Measurements from ENCODE around the gene GH1. TPM values are rescaled to one million over a fixed set of nuclear protein-coding genes. Genes with fewer than 3 reads are reported as not detected.
"Not testable (repeated sequence)": the region's sequence is repeated elsewhere in the genome, so short reads cannot be mapped to it uniquely, and the experiment has no call there.

The GH1 gene
- total RNA-seq, 2 experiments from 2014 or later: 0.43 TPM; not detected in 1

- POLR2A ChIA-PET: interaction anchor here (0.6 to 2.6 kb wide), 3 partner anchors 15 to 927 kb away, joined by 3 to 11 read pairs (median 3); partner anchors contain the start of gene ICAM2
- peak within 1 kb of the TSS; percentile 95 for H3K4me3 Mint-ChIP-seq
- peaks cover 17% of the 10 kb centered on the region for H3K4me1 Mint-ChIP-seq (ENCODE audit: low read depth)
- peaks cover 2% of the 10 kb centered on the region for H3K36me3 Mint-ChIP-seq
- H3K9me3 Mint-ChIP-seq: no peaks in the 10 kb centered on the region
- peak; percentile 74 for DNase-seq
- peak within 1 kb of the TSS; percentile 91 for H3K27ac Mint-ChIP-seq
- intact Hi-C loops (cut with micrococcal nuclease): loop anchor here (1.0 to 5.0 kb wide), 3 partner anchors 14 to 95 kb away; no protein-coding TSS in a partner anchor
- no peaks in the 10 kb centered on the region for H3K27me3 Mint-ChIP-seq
- CTCF ChIA-PET: interaction anchor here (0.6 to 3.1 kb wide), 12 partner anchors 8 to 488 kb away, joined by 3 to 26 read pairs (median 9); partner anchors contain the start of genes CSHL1 and GH2
Measured at GRCh38 chr17:63931981-63932561, 13.4 kb upstream of the GH1 start, which contains the start of gene CD79B. Gene CD79B (minus strand): TSS chr17:63932331. CDS start chr17:63932261, 70 bp downstream.

- ChIA-PET POLR2A (interaction anchor here (0.7 to 2.6 kb wide), 4 partner anchors 16 to 90 kb away, joined by 3 to 11 read pairs (median 3); partner anchors contain the start of genes ICAM2 and PRR29), CTCF (interaction anchor here (0.6 to 3.1 kb wide), 9 partner anchors 9 to 1804 kb away, joined by 4 to 26 read pairs (median 9); partner anchors contain the start of gene CSHL1)
- peak; percentile 77 for DNase-seq
- Mint-ChIP-seq H3K27me3 (no peaks in the 10 kb centered on the region), H3K36me3 (peaks cover 2% of the 10 kb centered on the region), H3K4me3 (peak overlapping the region; percentile 95), H3K9me3 (no peaks in the 10 kb centered on the region), H3K27ac (peak overlapping the region; percentile 91), H3K4me1 (ENCODE audit: low read depth) (peaks cover 17% of the 10 kb centered on the region)
- intact Hi-C loops (cut with micrococcal nuclease): loop anchor here (5.0 kb wide), 2 partner anchors 56 to 96 kb away; no protein-coding TSS in a partner anchor
Measured at GRCh38 chr17:63930951-63931575, 12.4 kb upstream of the GH1 start.

- Mint-ChIP-seq H3K27ac (no peak overlapping the region), H3K9me3 (no peaks in the 10 kb centered on the region), H3K4me1 (ENCODE audit: low read depth) (peaks cover 17% of the 10 kb centered on the region), H3K36me3 (peaks cover 2% of the 10 kb centered on the region), H3K27me3 (no peaks in the 10 kb centered on the region), H3K4me3 (no peak overlapping the region)
- no peak for DNase-seq
- intact Hi-C loops (cut with micrococcal nuclease): loop anchor here (5.0 kb wide), 2 partner anchors 57 to 97 kb away; no protein-coding TSS in a partner anchor
- ChIA-PET CTCF (interaction anchor here (0.6 to 3.1 kb wide), 6 partner anchors 10 to 404 kb away, joined by 3 to 18 read pairs (median 5); no protein-coding TSS in a partner anchor), POLR2A (interaction anchor here (0.7 to 2.6 kb wide), 2 partner anchors 17 to 68 kb away, joined by 3 to 11 read pairs; partner anchors contain the start of gene PRR29)
Measured at GRCh38 chr17:63929860-63930766, 11.5 kb upstream of the GH1 start.

DNA sequence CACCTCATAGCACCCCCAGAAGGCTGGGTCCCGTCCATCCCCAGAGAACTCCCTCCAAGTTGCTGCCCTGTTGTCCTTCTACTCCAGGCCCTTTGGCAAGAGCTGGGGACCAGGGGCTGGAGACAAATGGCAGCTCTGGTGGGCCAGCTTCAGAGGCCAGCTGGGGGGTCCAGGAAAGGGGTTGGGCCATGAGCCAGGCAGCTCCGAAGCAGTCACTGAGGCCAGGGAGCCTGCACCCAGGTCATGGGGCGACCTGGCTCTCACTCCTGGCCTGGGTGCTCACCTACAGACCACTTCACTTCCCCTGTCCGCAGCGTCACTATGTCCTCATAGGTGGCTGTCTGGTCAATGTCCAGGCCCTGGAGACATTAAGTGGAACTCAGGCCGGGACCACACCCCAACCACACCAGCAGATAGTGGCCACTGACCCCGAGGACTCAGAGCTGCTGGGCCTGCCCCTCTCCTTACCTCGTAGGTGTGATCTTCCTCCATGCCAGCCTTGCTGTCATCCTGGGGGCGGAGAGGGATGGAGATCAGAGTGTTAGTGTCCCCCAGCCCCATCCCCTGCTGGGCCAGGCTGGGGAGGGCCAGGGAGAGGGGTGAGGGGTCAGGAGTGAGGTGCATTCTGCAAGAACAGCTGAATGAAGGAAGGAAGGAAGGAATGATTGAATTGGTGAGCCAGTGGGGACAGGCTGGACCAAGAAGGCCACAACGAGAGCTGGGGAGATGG, 10.5 kb upstream of the GH1 start:
- intact Hi-C loops (cut with micrococcal nuclease): no loop called here
- no peak overlapping the region for H3K27ac Mint-ChIP-seq
- no peak for DNase-seq
- no peaks in the 10 kb centered on the region for H3K9me3 Mint-ChIP-seq
- ChIA-PET POLR2A (no interaction called here), CTCF (interaction anchor here (0.9 to 2.0 kb wide), 7 partner anchors 9 to 205 kb away, joined by 3 to 8 read pairs (median 5); no protein-coding TSS in a partner anchor)
- H3K4me3 Mint-ChIP-seq: no peak overlapping the region
- H3K27me3 Mint-ChIP-seq: no peaks in the 10 kb centered on the region
- H3K4me1 Mint-ChIP-seq (ENCODE audit: low read depth): peaks cover 17% of the 10 kb centered on the region
- peaks cover 2% of the 10 kb centered on the region for H3K36me3 Mint-ChIP-seq

GRCh38 chr17:63928172-63928666, 9.6 kb upstream of the GH1 start:
- no peak for DNase-seq
- H3K9me3 Mint-ChIP-seq: no peaks in the 10 kb centered on the region
- intact Hi-C loops (cut with micrococcal nuclease): no loop called here
- ChIA-PET POLR2A (interaction anchor here (0.6 kb wide), 1 partner anchor 9 kb away, joined by 3 read pairs; no protein-coding TSS in a partner anchor), CTCF (interaction anchor here (0.9 to 2.0 kb wide), 5 partner anchors 18 to 205 kb away, joined by 3 to 6 read pairs (median 5); no protein-coding TSS in a partner anchor)
- no peaks in the 10 kb centered on the region for H3K27me3 Mint-ChIP-seq
- peaks cover 17% of the 10 kb centered on the region for H3K4me1 Mint-ChIP-seq (ENCODE audit: low read depth)
- peaks cover 2% of the 10 kb centered on the region for H3K36me3 Mint-ChIP-seq
- no peak overlapping the region for H3K27ac Mint-ChIP-seq
- no peak overlapping the region for H3K4me3 Mint-ChIP-seq

GRCh38 chr17:63927464-63928171, 9.0 kb upstream of the GH1 start:
- ChIA-PET POLR2A (interaction anchor here (0.6 kb wide), 1 partner anchor 9 kb away, joined by 3 read pairs; no protein-coding TSS in a partner anchor), CTCF (interaction anchor here (0.9 to 2.0 kb wide), 5 partner anchors 19 to 206 kb away, joined by 3 to 6 read pairs (median 5); no protein-coding TSS in a partner anchor)
- H3K9me3 Mint-ChIP-seq: no peaks in the 10 kb centered on the region
- H3K4me1 Mint-ChIP-seq (ENCODE audit: low read depth): peaks cover 16% of the 10 kb centered on the region
- H3K36me3 Mint-ChIP-seq: peaks cover 2% of the 10 kb centered on the region
- DNase-seq: no peak
- H3K27me3 Mint-ChIP-seq: no peaks in the 10 kb centered on the region
- no peak overlapping the region for H3K4me3 Mint-ChIP-seq
- H3K27ac Mint-ChIP-seq: no peak overlapping the region
- intact Hi-C loops (cut with micrococcal nuclease): no loop called here

DNA sequence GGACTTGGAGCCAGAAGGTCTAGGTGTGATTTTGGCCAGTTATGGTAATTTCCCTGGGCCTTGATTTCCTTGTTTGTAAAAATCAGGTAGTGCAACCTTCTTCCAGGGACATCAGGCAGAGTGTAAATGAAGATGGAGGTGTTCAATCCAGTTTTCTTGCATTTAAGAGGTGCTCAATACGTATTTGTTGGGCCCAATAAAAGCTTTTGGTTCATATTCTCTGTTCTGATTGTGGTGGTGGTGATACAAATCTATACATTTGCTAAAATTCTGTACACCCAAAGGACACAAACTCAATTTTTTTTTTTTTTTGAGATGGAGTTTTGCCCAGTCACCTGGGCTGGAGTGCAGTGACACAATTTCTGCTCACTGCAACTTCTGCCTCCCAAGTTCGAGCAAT, 7.5 kb upstream of the GH1 start:
- peaks cover 6% of the 10 kb centered on the region for H3K4me1 Mint-ChIP-seq (ENCODE audit: low read depth)
- no peak overlapping the region for H3K27ac Mint-ChIP-seq
- H3K9me3 Mint-ChIP-seq: no peaks in the 10 kb centered on the region
- H3K36me3 Mint-ChIP-seq: no peaks in the 10 kb centered on the region
- ChIA-PET POLR2A (no interaction called here), CTCF (no interaction called here)
- no peaks in the 10 kb centered on the region for H3K27me3 Mint-ChIP-seq
- no peak overlapping the region for H3K4me3 Mint-ChIP-seq
- intact Hi-C loops (cut with micrococcal nuclease): no loop called here
- DNase-seq: no peak

DNA sequence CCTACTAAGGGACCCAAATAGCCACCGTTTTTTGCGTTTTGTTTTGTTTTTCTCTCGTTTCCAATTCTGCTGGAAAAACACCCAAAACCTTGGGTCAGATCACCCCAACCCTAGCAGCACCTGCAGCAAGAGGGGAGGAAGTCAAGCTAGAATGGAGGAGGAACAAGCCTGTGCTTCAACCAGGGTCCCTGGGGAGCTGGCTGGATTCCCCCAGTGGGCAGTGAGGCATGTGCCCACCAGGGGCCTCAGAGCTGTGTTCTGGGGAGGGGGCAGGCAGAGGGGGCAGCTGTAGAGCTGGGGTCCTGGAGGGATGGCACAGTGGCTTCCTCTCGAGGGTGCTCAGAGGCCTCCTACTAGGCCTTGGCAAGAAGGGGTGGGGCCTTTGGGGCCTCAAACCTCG, 7.0 kb upstream of the GH1 start:
- H3K4me3 Mint-ChIP-seq: no peak overlapping the region
- POLR2A ChIA-PET: no interaction called here

DNA sequence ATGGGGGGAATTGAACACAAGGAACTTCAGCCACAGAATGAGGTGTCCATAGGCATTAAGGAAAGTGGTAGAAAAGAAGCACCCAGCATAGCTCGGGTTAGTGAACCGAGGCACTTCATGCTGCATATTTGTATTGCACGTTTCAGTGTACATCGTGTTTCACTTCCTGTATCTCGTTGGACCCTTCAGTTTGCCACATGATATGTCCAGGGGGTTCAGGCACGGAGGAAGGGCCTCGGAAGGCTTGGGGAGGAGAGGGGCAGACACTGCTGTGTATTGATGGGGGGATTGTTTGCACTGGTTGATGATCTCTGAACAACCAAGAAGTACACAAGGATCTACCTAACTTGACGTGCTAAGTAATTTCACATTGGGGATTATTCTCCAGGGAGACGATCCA, 3.8 kb upstream of the GH1 start:
- H3K36me3 Mint-ChIP-seq; H3K27me3 Mint-ChIP-seq; DNase-seq; H3K27ac Mint-ChIP-seq; H3K9me3 Mint-ChIP-seq; H3K4me3 Mint-ChIP-seq; H3K4me1 Mint-ChIP-seq (ENCODE audit: low read depth); POLR2A ChIA-PET; intact Hi-C loops (cut with micrococcal nuclease): not testable (repeated sequence)
- CTCF ChIA-PET: interaction anchor here (0.7 to 2.3 kb wide), 5 partner anchors 11 to 140 kb away, joined by 3 to 10 read pairs (median 4); no protein-coding TSS in a partner anchor

More for the DNA sequence above, 7.0 kb upstream of the GH1 start:
- H3K9me3 Mint-ChIP-seq: no peaks in the 10 kb centered on the region
- DNase-seq: no peak
- no peaks in the 10 kb centered on the region for H3K27me3 Mint-ChIP-seq
- intact Hi-C loops (cut with micrococcal nuclease): no loop called here
- no peak overlapping the region for H3K27ac Mint-ChIP-seq
- no peaks in the 10 kb centered on the region for H3K36me3 Mint-ChIP-seq
- H3K4me1 Mint-ChIP-seq (ENCODE audit: low read depth): peaks cover under 1% of the 10 kb centered on the region
- CTCF ChIA-PET: interaction anchor here (1.0 to 1.1 kb wide), 3 partner anchors 13 to 65 kb away, joined by 3 to 4 read pairs (median 3); no protein-coding TSS in a partner anchor

DNA sequence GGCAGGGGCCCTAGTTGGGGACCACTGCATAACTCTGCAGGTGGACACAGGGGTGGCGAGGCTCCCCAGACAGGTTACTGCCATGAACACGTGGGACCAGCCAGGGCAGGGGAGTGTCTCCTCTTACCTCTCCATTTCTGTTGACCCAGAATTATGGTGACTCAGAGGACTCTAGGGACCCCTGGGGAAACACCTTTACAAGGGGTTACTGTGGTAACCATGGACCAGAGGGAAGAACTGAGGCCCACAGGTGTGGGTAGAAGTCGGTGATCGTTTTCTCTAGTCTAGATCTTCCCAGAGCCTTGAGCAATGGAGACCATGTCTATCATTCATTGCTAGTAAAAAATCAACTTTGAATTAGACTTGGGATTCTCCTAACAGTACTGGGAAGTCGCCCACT, 2.1 kb upstream of the GH1 start:
- H3K4me3 Mint-ChIP-seq; H3K9me3 Mint-ChIP-seq; H3K27ac Mint-ChIP-seq; H3K27me3 Mint-ChIP-seq; POLR2A ChIA-PET; DNase-seq; intact Hi-C loops (cut with micrococcal nuclease); H3K36me3 Mint-ChIP-seq; H3K4me1 Mint-ChIP-seq (ENCODE audit: low read depth): not testable (repeated sequence)
- CTCF ChIA-PET: interaction anchor here (1.7 to 6.5 kb wide), 10 partner anchors 9 to 361 kb away, joined by 3 to 94 read pairs (median 16); partner anchors contain the start of genes CD79B and CSHL1
